Heart left ventricle (tissue), 16 donors: ENCODE measurements around the gene ABCC1. TPM values are rescaled to one million over a fixed set of nuclear protein-coding genes. Genes with fewer than 3 reads are reported as not detected.

Experiments used
- ATAC-seq, 4 donors: fragments of 200-7000 bp; cut with Tn5 transposase; one replicate each; pipeline ENCODE4 v1.9.1; 2020 to 2022; ENCODE audit warnings: moderate library complexity in 4 of 4, mild to moderate bottlenecking in 3 of 4, moderate number of reproducible peaks in 1 of 4
- DNase-seq, 5 donors: peaks; one replicate each; pipeline ENCODE4 v3.0.0-alpha.2; 2020
- H3K27ac ChIP-seq, 12 donors: fragments of 200-600 bp; sonication (generic) in 4 of 12; one replicate each; pipeline versions ENCODE4 v1.5.0 to v1.8.0; 2016 to 2022; ENCODE audit warnings: mild to moderate bottlenecking in 2 of 12
- H3K27me3 ChIP-seq, 9 donors: fragments of 200-600 bp; sonication (generic) in 2 of 9; one replicate each; pipeline versions ENCODE4 v1.5.1 to v1.8.0; 2016 to 2022; ENCODE audit warnings: mild to moderate bottlenecking in 3 of 9
- H3K36me3 ChIP-seq, 9 donors: fragments of 200-600 bp; sonication (generic) in 2 of 9; one replicate each; pipeline versions ENCODE4 v1.5.0 to v1.8.0; 2018 to 2022; ENCODE audit warnings: mild to moderate bottlenecking in 2 of 9
- H3K4me1 ChIP-seq, 12 donors: fragments of 200-600 bp; sonication (generic) in 4 of 12; one replicate each; pipeline versions ENCODE4 v1.5.0 to v1.8.0; 2016 to 2022; ENCODE audit warnings: mild to moderate bottlenecking in 3 of 12
- H3K4me3 ChIP-seq, 12 donors: fragments of 200-600 bp; sonication (generic) in 4 of 12; one replicate each; pipeline versions ENCODE4 v1.5.0 to v1.8.0; 2017 to 2022; ENCODE audit warnings: mild to moderate bottlenecking in 9 of 12, moderate library complexity in 4 of 12
- H3K9me3 ChIP-seq, 12 donors: fragments of 200-600 bp; sonication (generic) in 4 of 12; one replicate each; pipeline versions ENCODE4 v1.5.0 to v1.8.0; 2016 to 2022; ENCODE audit warnings: mild to moderate bottlenecking in 1 of 12
- CTCF ChIP-seq, 12 donors: fragments of 200-600 bp; sonication (generic) in 4 of 12; IDR thresholded peaks; one replicate each; pipeline versions ENCODE4 v1.5.0 to v1.8.0; 2018 to 2022; ENCODE audit warnings: antibody characterized with exemption in 12 of 12, mild to moderate bottlenecking in 5 of 12
- POLR2A ChIP-seq, 2 donors: fragments of 450-650 bp; IDR thresholded peaks; one replicate each; pipeline ENCODE4 v1.6.1; 2017; ENCODE audit warnings: antibody characterized with exemption in 2 of 2, mild to moderate bottlenecking in 2 of 2, moderate library complexity in 2 of 2
- WGBS, 4 donors: extraction: QIAGEN DNeasy Blood & Tissue Kit in 2 of 4; methylation state at CpG; one replicate each; pipeline versions ENCODE4 v1.1.5 to v1.1.7; 2013 to 2018; 5-methylcytosine and 5-hydroxymethylcytosine counted together
- intact Hi-C, 10 donors: fragments of 100-400 bp; cut with DNase I; formaldehyde crosslinking; loops; one replicate each; pipeline versions ENCODE4 v1.11.1 to v1.14.2; 2022
- polyA plus RNA-seq, 2 donors: library from polyadenylated mRNA; stranded (reverse); fragments of 200-250 nt; gene quantifications; one replicate each; pipeline ENCODE4 v1.2.3, GENCODE V29; 2013
- total RNA-seq, 9 donors: library from RNA; depleted of rRNA in 2 of 9; stranded (reverse); fragments of >200 nt in 2 of 9; fragmentation: NEBNext Ultra II Directional in 3 of 9; extraction: Animal tissue kit (Norgen Biotek cat#: 25700) in 3 of 9; gene quantifications; one replicate each; pipeline versions ENCODE4 v1.1.0 to v1.2.4, GENCODE V29; 2016 to 2023
- donor health status: ischemic (EF 13 %, LVEDD 7.1; RV severe dilation, severe dysfunction).
- donor health status: healthy with polysubstance abuse.
- donor health status: DM: no; HTN: yes; CAD: no.
- donor health status: DM: no; HTN: no; CAD: no.
- donor health status: ischemic (EF 25% LVEDD 6.9; RV normal size, moderate dysfunction).
- donor health status: ischemic (EF 25% LVEDD 5.7; RV mildly dilated, moderate dysfunction).
- donor health status: healthy.
- donor health status: DM: yes; HTN: yes; CAD: no.
- donor health status: ischemic (EF 35%, LVEDD 5.7; RV mildly dilated, moderate dysfunction).
- donor health status: nonischemic (EF 11% LVEDD 7.7; RV severe dilation, severe dysfunction).
- donor health status: DM: yes; HTN: yes; CAD: no.
- donor health status: PGD.
- donor health status: ischemic (EF 29% LVEDD 5.4; RV normal size, mild dysfunction).
- donor health status: nonischemic (EF 23%, LVEDD 6.1; RV moderate dilation, normal function).

Gene ABCC1
- total and polyA plus RNA-seq, 11 donors: 8.1 to 28.0 (median 22.4) TPM

DNA sequence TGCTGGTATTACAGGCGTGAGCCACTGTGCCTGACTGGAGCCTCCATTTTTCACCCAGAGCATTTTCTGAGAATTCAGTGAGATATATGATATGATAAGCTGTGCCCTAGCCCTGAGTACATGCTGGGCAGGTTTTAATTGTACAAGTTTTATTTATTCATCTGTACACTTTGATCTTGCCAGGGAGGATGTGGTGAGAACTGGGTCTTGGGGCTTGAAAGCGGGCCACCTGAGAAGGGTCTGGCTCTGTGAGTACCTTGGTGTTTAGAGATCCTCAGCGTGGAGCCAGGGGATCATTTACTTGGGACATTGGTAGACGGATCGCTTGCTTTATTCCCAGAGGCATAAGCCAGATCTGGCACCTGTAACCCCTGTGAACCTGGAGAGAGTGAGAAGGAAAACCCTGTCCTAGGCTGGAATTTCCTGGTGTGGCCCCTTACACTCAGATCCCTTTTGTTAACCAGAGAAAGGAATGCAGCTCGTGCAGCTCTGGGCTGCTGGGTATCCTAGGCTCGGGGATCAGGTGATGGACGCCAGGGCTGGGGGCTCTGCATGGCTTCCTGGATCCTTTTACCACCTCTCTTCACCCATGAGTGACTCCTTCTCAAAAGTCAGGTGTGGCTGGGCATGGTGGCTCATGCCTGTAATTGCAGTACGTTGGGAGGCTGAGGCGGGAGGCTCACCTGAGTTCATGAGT is 91.9 kb downstream of the ABCC1 start:
- Histone ChIP-seq H3K27me3 (no peaks in the 10 kb centered on the region), H3K4me1 (peaks cover 0 to 19% (median 0%) of the 10 kb centered on the region in 12 donors), H3K4me3 (no peak overlapping the region), H3K9me3 (no peaks in the 10 kb centered on the region), H3K27ac (peak overlapping the region in 5 of 12 donors; percentile 31 to 54 (median 42)), H3K36me3 (peaks cover 0 to 69% (median 50%) of the 10 kb centered on the region in 9 donors)
- DNase-seq: no peak
- WGBS, 4 donors: 87 to 93% (median 91%) methylated on average over 10 of the region's 10 CpGs
- ATAC-seq: no peak
- intact Hi-C loops: loop anchor here in 1 of 10 donors (10.0 kb wide), 1 partner anchor 157 kb away; the partner anchor contains the start of gene CEP20
- TF ChIP-seq POLR2A (IDR thresholded peaks at IDR 0.05) (no peak), CTCF (IDR thresholded peaks at IDR 0.05) (no peak)

DNA sequence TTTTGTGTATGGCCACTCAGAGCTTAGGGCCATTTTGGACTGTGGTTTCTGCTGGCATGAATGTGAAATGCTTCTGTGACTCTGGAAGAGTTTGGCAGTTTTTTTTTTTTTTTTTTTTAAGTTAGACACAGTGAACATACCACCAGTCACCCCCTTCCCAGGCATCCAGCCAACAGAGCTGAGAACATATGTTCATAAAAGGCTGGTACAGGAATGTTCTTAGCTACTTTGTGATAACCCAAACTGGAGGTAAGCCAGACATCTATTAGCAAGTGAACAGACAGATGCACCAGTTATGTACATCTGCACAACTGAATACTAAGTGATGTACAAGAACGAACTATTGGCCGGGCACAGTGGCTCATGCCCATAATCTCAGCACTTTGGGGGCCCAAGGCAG is 92.7 kb downstream of the ABCC1 start:
- Histone ChIP-seq H3K9me3 (no peaks in the 10 kb centered on the region), H3K4me3 (no peak overlapping the region), H3K4me1 (peaks cover 0 to 19% (median 0%) of the 10 kb centered on the region in 12 donors), H3K27me3 (no peaks in the 10 kb centered on the region), H3K27ac (peak overlapping the region in 5 of 12 donors; percentile 31 to 54 (median 42)), H3K36me3 (peaks cover 0 to 69% (median 50%) of the 10 kb centered on the region in 9 donors)
- ATAC-seq: peak; percentile 80 to 87 (median 82)
- WGBS, 4 donors: 54 to 72% (median 63%) methylated on average over 2 of the region's 2 CpGs
- TF ChIP-seq POLR2A (IDR thresholded peaks at IDR 0.05) (no peak), CTCF (IDR thresholded peaks at IDR 0.05) (no peak)
- DNase-seq: peak in 4 of 5 donors; percentile 52 to 70 (median 58)
- intact Hi-C loops: loop anchor here in 1 of 10 donors (10.0 kb wide), 1 partner anchor 157 kb away; the partner anchor contains the start of gene CEP20

- TF ChIP-seq CTCF (IDR thresholded peaks at IDR 0.05): no peak
- TF ChIP-seq POLR2A (IDR thresholded peaks at IDR 0.05): no peak
- WGBS, 4 donors: 54 to 64% (median 60%) methylated on average over 2 of the region's 2 CpGs
- Histone ChIP-seq H3K27ac (no peak overlapping the region), H3K4me3 (no peak overlapping the region), H3K4me1 (peaks cover 0 to 29% (median 6%) of the 10 kb centered on the region in 12 donors), H3K27me3 (no peaks in the 10 kb centered on the region), H3K36me3 (peaks cover 0 to 81% (median 45%) of the 10 kb centered on the region in 9 donors), H3K9me3 (no peaks in the 10 kb centered on the region)
- DNase-seq (no peak), ATAC-seq (no peak)
- intact Hi-C loops: loop anchor here in 1 of 10 donors (10.0 kb wide), 1 partner anchor 160 kb away; the partner anchor contains the start of gene CEP20
These were observed 95.9 kb downstream of the ABCC1 start for GRCh38 chr16:16045296-16045695.

GRCh38 chr16:16045879-16046278 is 96.5 kb downstream of the ABCC1 start:
- intact Hi-C loops: loop anchor here in 1 of 10 donors (10.0 kb wide), 1 partner anchor 161 kb away; the partner anchor contains the start of gene CEP20
- H3K27me3 ChIP-seq: no peaks in the 10 kb centered on the region
- no peaks in the 10 kb centered on the region for H3K9me3 ChIP-seq
- H3K36me3 ChIP-seq: peaks cover 0 to 81% (median 45%) of the 10 kb centered on the region in 9 donors
- peaks cover 0 to 30% (median 6%) of the 10 kb centered on the region in 12 donors for H3K4me1 ChIP-seq
- H3K27ac ChIP-seq: no peak overlapping the region
- ATAC-seq (no peak), DNase-seq (no peak)
- TF ChIP-seq CTCF (IDR thresholded peaks at IDR 0.05) (peak in 4 of 12 donors; percentile 18 to 41 (median 34)), POLR2A (IDR thresholded peaks at IDR 0.05) (no peak)
- no peak overlapping the region for H3K4me3 ChIP-seq
- 60 to 91% (median 75%) methylated on average over 12 of the region's 12 CpGs for WGBS, 4 donors
